Endodermal cell (in vitro differentiated cells): Measurements from ENCODE around the gene RGS11. TPM values are rescaled to one million over a fixed set of nuclear protein-coding genes. Genes with fewer than 3 reads are reported as not detected.

ENCODE experiments used
- DNase-seq: peaks from one replicate; pipeline ENCODE4 v3.0.0-alpha.2; 2017
- H3K27ac ChIP-seq: 2 replicates; pipeline ENCODE4 v1.5.1; 2013; ENCODE audit warnings: mild to moderate bottlenecking, low read depth, low read length, moderate library complexity
- H3K27me3 ChIP-seq: 2 replicates; pipeline ENCODE4 v1.6.1; 2013; ENCODE audit warnings: mild to moderate bottlenecking, low read length, moderate library complexity; ENCODE audit not compliant: insufficient read depth, control insufficient read depth, poor library complexity, severe bottlenecking
- H3K36me3 ChIP-seq: 2 replicates; pipeline ENCODE4 v1.7.0; 2013; ENCODE audit warnings: mild to moderate bottlenecking, low read length, moderate library complexity; ENCODE audit not compliant: control insufficient read depth, insufficient read depth
- H3K4me1 ChIP-seq: one replicate; pipeline ENCODE4 v1.7.0; 2013; ENCODE audit warnings: low read length; ENCODE audit not compliant: control insufficient read depth, insufficient read depth
- H3K4me3 ChIP-seq: 2 replicates; pipeline ENCODE4 v1.5.1; 2013; ENCODE audit warnings: mild to moderate bottlenecking, low read length, moderate library complexity
- H3K9ac ChIP-seq: 2 replicates; pipeline ENCODE4 v1.6.1; 2013; ENCODE audit warnings: mild to moderate bottlenecking, low read length, moderate library complexity; ENCODE audit not compliant: poor library complexity, severe bottlenecking; ENCODE audit errors: extremely low read depth
- H3K9me3 ChIP-seq: 2 replicates; pipeline ENCODE4 v1.6.1; 2013; ENCODE audit warnings: mild to moderate bottlenecking, low read length, moderate library complexity; ENCODE audit not compliant: control insufficient read depth
- H3K27ac Mint-ChIP-seq: 2 replicates; pipeline ENCODE4 v1.8.0; 2020; ENCODE audit warnings: mixed read lengths
- H3K27me3 Mint-ChIP-seq: 2 replicates; pipeline ENCODE4 v1.8.0; 2021; ENCODE audit warnings: mild to moderate bottlenecking, mixed read lengths; ENCODE audit not compliant: insufficient read depth
- H3K36me3 Mint-ChIP-seq: 2 replicates; pipeline ENCODE4 v1.8.0; 2020; ENCODE audit warnings: low read depth, mixed read lengths
- H3K4me1 Mint-ChIP-seq: 2 replicates; pipeline ENCODE4 v1.8.0; 2020; ENCODE audit warnings: mixed read lengths
- H3K4me3 Mint-ChIP-seq: 2 replicates; pipeline ENCODE4 v1.8.0; 2020; ENCODE audit warnings: mild to moderate bottlenecking, moderate library complexity, mixed read lengths
- H3K9me3 Mint-ChIP-seq: 2 replicates; pipeline ENCODE4 v1.8.0; 2020; ENCODE audit warnings: mild to moderate bottlenecking, mixed read lengths
- CTCF ChIP-seq: fragments of 200-600 bp; sonication (generic); conservative IDR thresholded peaks from 2 replicates; pipeline ENCODE4 v1.5.0; 2021; ENCODE audit warnings: antibody characterized with exemption, mild to moderate bottlenecking
- WGBS, 2 experiments: methylation state at CpG; one replicate each; pipeline versions ENCODE4 v1.1.5 to v1.1.7; 2013; ENCODE audit warnings: missing lambda C conversion rate in 2 of 2, mixed read lengths in 1 of 2; ENCODE audit not compliant: insufficient coverage in 1 of 2, insufficient read length in 1 of 2; 5-methylcytosine and 5-hydroxymethylcytosine counted together
- total RNA-seq, 2 donors: library from RNA; stranded (reverse); fragmentation: NEBNext Ultra II Directional in 1 of 2; extraction: Animal tissue kit (Norgen Biotek cat#: 25700) in 1 of 2; gene quantifications; 2 replicates in 1 of 2; 3 replicates in 1 of 2; pipeline ENCODE4 v1.2.1, GENCODE V29; 2021

Gene RGS11
- total RNA-seq, 2 donors from 2014 or later, result 2.0 to 7.8 TPM

GRCh38 chr16:273547-274421 is 2.0 kb downstream of the RGS11 start:
- H3K9ac ChIP-seq, result no peak overlapping the region
- H3K27me3 Mint-ChIP-seq, result peaks cover 29% of the 10 kb centered on the region
- DNase-seq, result no peak
- H3K4me3 ChIP-seq, result no peak overlapping the region
- H3K9me3 ChIP-seq, result no peaks in the 10 kb centered on the region
- WGBS, 2 experiments, result 90 to 91% methylated on average over 6 to 30 of the region's 30 CpGs
- H3K36me3 ChIP-seq, result no peaks in the 10 kb centered on the region
- no peaks in the 10 kb centered on the region for H3K4me1 ChIP-seq
- H3K36me3 Mint-ChIP-seq, result no peaks in the 10 kb centered on the region
- H3K9me3 Mint-ChIP-seq, result no peaks in the 10 kb centered on the region
- H3K4me3 Mint-ChIP-seq, result no peak overlapping the region
- H3K27ac ChIP-seq, result no peak overlapping the region
- no peaks in the 10 kb centered on the region for H3K4me1 Mint-ChIP-seq
- peaks cover 27% of the 10 kb centered on the region for H3K27me3 ChIP-seq
- H3K27ac Mint-ChIP-seq, result no peak overlapping the region
- TF ChIP-seq CTCF, result no peak

- Histone ChIP-seq H3K36me3 (no peaks in the 10 kb centered on the region), H3K4me3 (no peak overlapping the region), H3K27me3 (peaks cover 27% of the 10 kb centered on the region), H3K27ac (no peak overlapping the region), H3K9ac (no peak overlapping the region), H3K9me3 (no peaks in the 10 kb centered on the region), H3K4me1 (no peaks in the 10 kb centered on the region)
- H3K4me1 Mint-ChIP-seq, result no peaks in the 10 kb centered on the region
- H3K4me3 Mint-ChIP-seq, result no peak overlapping the region
- no peak overlapping the region for H3K27ac Mint-ChIP-seq
- WGBS, 2 experiments, result 87 to 89% methylated on average over 17 to 35 of the region's 36 CpGs
- no peaks in the 10 kb centered on the region for H3K36me3 Mint-ChIP-seq
- no peaks in the 10 kb centered on the region for H3K9me3 Mint-ChIP-seq
- TF ChIP-seq CTCF, result no peak
- peaks cover 27% of the 10 kb centered on the region for H3K27me3 Mint-ChIP-seq
- DNase-seq, result no peak
Measured at GRCh38 chr16:272633-273546, 2.9 kb downstream of the RGS11 start.

DNA sequence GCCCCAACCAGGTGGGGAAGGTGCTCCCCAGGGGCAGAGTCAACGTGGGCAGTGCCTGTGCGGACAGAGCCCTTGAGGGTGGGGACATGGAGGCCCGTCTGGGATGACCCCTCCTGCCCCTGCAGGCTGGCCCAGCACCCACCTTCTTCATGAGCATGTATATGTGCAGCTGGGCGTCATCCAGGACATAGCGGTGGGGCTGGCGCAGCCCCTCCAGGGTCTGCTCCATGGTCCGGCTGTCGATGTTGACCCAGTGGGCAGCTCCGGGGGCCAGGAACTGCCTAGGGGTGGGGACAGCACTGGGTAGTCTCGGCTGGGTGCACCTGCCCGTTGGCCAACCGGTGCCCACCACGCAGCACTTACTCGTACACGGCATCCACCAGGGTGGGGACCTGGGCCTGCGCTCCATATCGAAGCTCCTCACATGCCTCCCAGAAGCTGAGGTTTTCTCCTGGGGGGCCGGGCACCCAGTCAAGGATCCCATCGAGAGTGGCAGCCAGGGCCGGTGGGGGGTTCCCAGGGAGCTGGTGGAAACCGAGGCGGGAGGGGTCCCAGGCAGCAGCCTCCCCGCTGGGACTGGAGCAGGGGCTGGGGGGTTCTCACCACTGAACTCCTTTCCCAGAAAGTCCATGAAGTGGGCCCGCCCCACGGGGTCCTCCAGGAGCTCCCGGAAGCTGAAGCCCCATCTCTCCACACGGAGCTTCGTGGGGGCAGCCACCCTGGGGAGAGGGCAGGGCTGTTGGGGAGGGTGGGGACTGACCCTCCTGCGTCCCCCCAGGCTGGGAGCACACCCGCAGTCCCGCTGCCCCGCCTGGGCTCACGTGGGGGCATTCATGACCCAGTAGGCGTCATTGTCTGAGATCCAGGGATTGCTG is 5.1 kb downstream of the RGS11 start:
- no peak overlapping the region for H3K4me3 Mint-ChIP-seq
- H3K27me3 Mint-ChIP-seq, result peaks cover 14% of the 10 kb centered on the region
- no peak for DNase-seq
- H3K36me3 Mint-ChIP-seq, result no peaks in the 10 kb centered on the region
- H3K4me3 ChIP-seq, result no peak overlapping the region
- no peak for TF ChIP-seq CTCF
- H3K27ac ChIP-seq, result no peak overlapping the region
- H3K27me3 ChIP-seq, result peaks cover 15% of the 10 kb centered on the region
- H3K4me1 ChIP-seq, result no peaks in the 10 kb centered on the region
- H3K4me1 Mint-ChIP-seq, result no peaks in the 10 kb centered on the region
- no peaks in the 10 kb centered on the region for H3K9me3 ChIP-seq
- H3K9ac ChIP-seq, result no peak overlapping the region
- 94 to 96% methylated on average over 26 to 34 of the region's 34 CpGs for WGBS, 2 experiments
- no peaks in the 10 kb centered on the region for H3K9me3 Mint-ChIP-seq
- no peak overlapping the region for H3K27ac Mint-ChIP-seq
- no peaks in the 10 kb centered on the region for H3K36me3 ChIP-seq
